HepG2 (cell line): ENCODE data around the gene NFKB2. TPM values are rescaled to one million over a fixed set of nuclear protein-coding genes. Genes with fewer than 3 reads are reported as not detected.

Experiments used
- ATAC-seq: fragments of 200-7000 bp; cut with Tn5 transposase; 3 replicates; pipeline ENCODE4 v1.9.1; 2020; ENCODE audit warnings: mild to moderate bottlenecking, moderate library complexity
- BruUV-seq: library from RNA; stranded (reverse); fragments of 400-500 nt; replicated peaks from 2 replicates; lab custom pipeline; 2021; lab: Mats Ljungman, UMichigan
- CTCF ChIA-PET: fragments of 300-600 bp; formaldehyde crosslinking; extraction: SDS; loops from one replicate; lab custom pipeline; 2021; ENCODE audit warnings: low total read pairs, inconsistent platforms, low intra/inter-chr PET ratio; lab: Yijun Ruan, JAX
- POLR2A ChIA-PET: fragments of 350-600 bp; sonication (Branson Sonifier 250); formaldehyde crosslinking; loops from one replicate; lab custom pipeline; 2020; ENCODE audit warnings: antibody characterized with exemption, inconsistent platforms; lab: Yijun Ruan, JAX
- DNase-seq: peaks from one replicate; pipeline ENCODE4 v3.0.0-alpha.2; 2015; ENCODE audit warnings: low spot score
- FAIRE-seq: peaks from 3 replicates; lab custom pipeline; 2011; peaks lifted over from hg19 to GRCh38; lab: Jason Lieb, UNC
- H2AFZ ChIP-seq: one replicate; pipeline ENCODE4 v1.6.1; 2011; ENCODE audit warnings: low read length, inconsistent platforms
- H3K27ac ChIP-seq: fragments of 300-600 bp; 3 replicates; pipeline ENCODE4 v1.8.0; 2011; ENCODE audit warnings: mixed run types, mild to moderate bottlenecking, mixed read lengths, low read length, inconsistent platforms; ENCODE audit not compliant: insufficient read depth; ENCODE audit errors: extremely low read length
- H3K27me3 ChIP-seq, 2 experiments: fragments of 200-600 bp in 1 of 2; 2 replicates in 1 of 2; 3 replicates in 1 of 2; pipeline versions ENCODE4 v1.6.0 to v1.8.0; 2011; ENCODE audit warnings: low read length in 2 of 2, mild to moderate bottlenecking in 2 of 2, moderate library complexity in 2 of 2, inconsistent platforms in 1 of 2; ENCODE audit not compliant: insufficient read depth in 2 of 2, control insufficient read depth in 1 of 2
- H3K36me3 ChIP-seq, 2 experiments: fragments of 200-600 bp in 1 of 2; replicated peaks in 1 of 2; 2 replicates in 1 of 2; 3 replicates in 1 of 2; pipeline versions ENCODE4 v1.5.1 to v1.8.0; 2011; ENCODE audit warnings: low read length in 2 of 2, inconsistent platforms in 1 of 2; ENCODE audit not compliant: insufficient read depth in 2 of 2, control insufficient read depth in 1 of 2
- H3K4me1 ChIP-seq: 2 replicates; pipeline ENCODE4 v1.5.1; 2012; ENCODE audit warnings: low read length, inconsistent platforms; ENCODE audit not compliant: insufficient read depth
- H3K4me2 ChIP-seq: 2 replicates; pipeline ENCODE4 v1.6.0; 2011; ENCODE audit warnings: low read depth, low read length, inconsistent platforms
- H3K4me3 ChIP-seq, 3 experiments: fragments of 200-600 bp in 1 of 3; sonication (generic), shearing (Covaris generic) in 1 of 3; replicated peaks in 1 of 3; 2 replicates each; pipeline ENCODE4 v1.5.1; 2011 to 2016; ENCODE audit warnings: low read length in 3 of 3, inconsistent platforms in 2 of 3, low read depth in 2 of 3, mild to moderate bottlenecking in 2 of 3, control low read depth in 1 of 3, mixed read lengths in 1 of 3; ENCODE audit not compliant: insufficient read depth in 1 of 3
- H3K79me2 ChIP-seq: one replicate; pipeline ENCODE4 v1.6.1; 2011; ENCODE audit warnings: low read length, inconsistent platforms; ENCODE audit not compliant: insufficient read depth
- H3K9ac ChIP-seq: 2 replicates; pipeline ENCODE4 v1.6.0; 2011; ENCODE audit warnings: mild to moderate bottlenecking, low read depth, low read length, inconsistent platforms; ENCODE audit not compliant: insufficient read depth
- H3K9me3 ChIP-seq: 2 replicates; pipeline ENCODE4 v1.5.1; 2012; ENCODE audit warnings: mild to moderate bottlenecking, low read length
- H4K20me1 ChIP-seq: 2 replicates; pipeline ENCODE4 v1.6.0; 2011; ENCODE audit warnings: inconsistent platforms, mild to moderate bottlenecking, low read length, moderate library complexity; ENCODE audit not compliant: insufficient read depth
- BRF2 ChIP-seq: sonication (generic); formaldehyde crosslinking; IDR thresholded peaks from 2 replicates; pipeline ENCODE4 v1.8.1; 2022; ENCODE audit warnings: mild to moderate bottlenecking, missing genetic modification reagents
- ZBTB44 ChIP-seq: sonication (generic); formaldehyde crosslinking; IDR thresholded peaks from 2 replicates; pipeline ENCODE4 v1.4.0; 2020; ENCODE audit warnings: missing genetic modification reagents
- ZKSCAN5 ChIP-seq: sonication (generic); formaldehyde crosslinking; IDR thresholded peaks from 2 replicates; pipeline ENCODE4 v1.5.1; 2020; ENCODE audit warnings: mild to moderate bottlenecking, missing genetic modification reagents
- WGBS: methylation state at CpG from one replicate; pipeline ENCODE4 v1.1.6; 2017; ENCODE audit warnings: low lambda C conversion rate; 5-methylcytosine and 5-hydroxymethylcytosine counted together
- in situ Hi-C: cut with HindIII; loops from 2 replicates; pipeline ENCODE4 v1.10.0; 2017; ENCODE audit warnings: low pct_unique_long_range_greater_than_20kb; ENCODE audit not compliant: extremely low pct_ligation_motif_present
- intact Hi-C: fragments of 100-400 bp; cut with micrococcal nuclease; formaldehyde crosslinking; loops from one replicate; pipeline ENCODE4 v1.10.0; 2022; ENCODE audit not compliant: unreplicated experiment
- polyA plus RNA-seq, 8 experiments: library from polyadenylated mRNA; depleted of rRNA in 3 of 8; stranded (reverse) in 7 of 8; unstranded in 1 of 8; fragments of >200 nt; fragmentation: Illumina TruSeq in 4 of 8; extraction: Trizol in 4 of 8; gene quantifications; 2 replicates each; pipeline versions ENCODE4 v1.2.1 to v1.2.3, GENCODE V29; 2011 to 2016; ENCODE audit warnings: low read depth in 4 of 8, missing spikeins in 1 of 8, mixed read lengths in 1 of 8; ENCODE audit not compliant: insufficient read depth in 1 of 8
- total RNA-seq, 5 experiments: library from RNA; depleted of rRNA; stranded (reverse); fragments of >200 nt; fragmentation: Illumina TruSeq; extraction: Trizol; gene quantifications; 2 replicates each; pipeline ENCODE4 v1.2.3, GENCODE V29; 2016; ENCODE audit warnings: low read depth in 1 of 5
- TF ChIP-seq, protein P1 (sequence below): sonication (generic); formaldehyde crosslinking; IDR thresholded peaks from 2 replicates; pipeline ENCODE4 v1.8.0; 2022; ENCODE audit warnings: mild to moderate bottlenecking, missing genetic modification reagents, moderate library complexity

NFKB2 gene
- total and polyA plus RNA-seq, 2 of the 13 experiments (the other 11 are each of a cell fraction or from before 2014, with no cell fraction given): 7.7 to 12.5 TPM

GRCh38 chr10:102384606-102385429, 10.7 kb upstream of the NFKB2 start (continued):
- TF ChIP-seq, protein P1, sequence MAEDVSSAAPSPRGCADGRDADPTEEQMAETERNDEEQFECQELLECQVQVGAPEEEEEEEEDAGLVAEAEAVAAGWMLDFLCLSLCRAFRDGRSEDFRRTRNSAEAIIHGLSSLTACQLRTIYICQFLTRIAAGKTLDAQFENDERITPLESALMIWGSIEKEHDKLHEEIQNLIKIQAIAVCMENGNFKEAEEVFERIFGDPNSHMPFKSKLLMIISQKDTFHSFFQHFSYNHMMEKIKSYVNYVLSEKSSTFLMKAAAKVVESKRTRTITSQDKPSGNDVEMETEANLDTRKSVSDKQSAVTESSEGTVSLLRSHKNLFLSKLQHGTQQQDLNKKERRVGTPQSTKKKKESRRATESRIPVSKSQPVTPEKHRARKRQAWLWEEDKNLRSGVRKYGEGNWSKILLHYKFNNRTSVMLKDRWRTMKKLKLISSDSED (CRISPR knock-in tag): no peak

GRCh38 chr10:102389894-102390293, 5.6 kb upstream of the NFKB2 start:
- in situ Hi-C loops (no loop called here), intact Hi-C loops (no loop called here)
- POLR2A ChIA-PET: no interaction called here
- 75% methylated on average over 3 of the region's 3 CpGs for WGBS
- CTCF ChIA-PET: no interaction called here
- Histone ChIP-seq H3K27me3 (peaks cover 0 to 11% of the 10 kb centered on the region in 2 experiments; a peak in 2 of 5 replicates), H3K27ac (no peak overlapping the region), H3K4me2 (no peak overlapping the region), H3K9ac (no peak overlapping the region), H3K36me3 (no peaks in the 10 kb centered on the region), H4K20me1 (no peaks in the 10 kb centered on the region), H3K4me1 (peaks cover 36% of the 10 kb centered on the region), H2AFZ (no peak overlapping the region), H3K79me2 (no peaks in the 10 kb centered on the region), H3K4me3 (no peak overlapping the region), H3K9me3 (no peaks in the 10 kb centered on the region)
- ATAC-seq: no peak
- no TSS peak for BruUV-seq
- DNase-seq: no peak
- no peak for FAIRE-seq
- TF ChIP-seq ZBTB44 (CRISPR knock-in tag) (no peak), BRF2 (CRISPR knock-in tag) (no peak), ZKSCAN5 (CRISPR knock-in tag) (no peak)
